ENCODE results near the gene THRA. TPM values are rescaled to one million over a fixed set of nuclear protein-coding genes. Genes with fewer than 3 reads are reported as not detected.

THRA gene
- total RNA-seq, 1 experiment from 2014 or later: 10.1 TPM

- Histone ChIP-seq H2AFZ (ENCODE audit: low read length) (no peak overlapping the region), H3K79me2 (ENCODE audit: insufficient read depth, low read length) (no peaks in the 10 kb centered on the region), H3K23ac (ENCODE audit: insufficient read length, low read depth, low read length) (no peak overlapping the region), H4K8ac (replicated peaks; ENCODE audit: insufficient read length, low read depth, low read length) (no peak overlapping the region), H2BK20ac (ENCODE audit: low read depth, low read length, poor library complexity, severe bottlenecking) (no peak overlapping the region), H3K4ac (ENCODE audit: low read depth, low read length) (no peak overlapping the region), H4K20me1 (ENCODE audit: control insufficient read depth, insufficient read depth, insufficient read length) (no peaks in the 10 kb centered on the region), H3K27me3 (ENCODE audit: insufficient read depth, low read length) (no peaks in the 10 kb centered on the region; the same call in 1 of the 2 replicates), H3K18ac (ENCODE audit: insufficient read length, low read depth, low read length) (no peak overlapping the region), H2BK15ac (ENCODE audit: low read depth, low read length) (no peak overlapping the region), H3K4me2 (ENCODE audit: insufficient read depth, insufficient read length, low read length) (no peak overlapping the region), H4K91ac (ENCODE audit: insufficient read length, low read depth, low read length) (no peak overlapping the region), H3K27ac (ENCODE audit: insufficient read length, low read depth, low read length) (no peak overlapping the region), H3K4me1 (ENCODE audit: insufficient read depth, low read length) (peaks cover 4% of the 10 kb centered on the region; the same call in 1 of the 2 replicates), H2AK5ac (ENCODE audit: insufficient read length, low read length) (no peak overlapping the region), H4K5ac (ENCODE audit: insufficient read length, low read depth, low read length) (no peak overlapping the region), H2BK5ac (ENCODE audit: insufficient read length, low read length) (no peak overlapping the region), H2BK120ac (ENCODE audit: low read depth, low read length, poor library complexity, severe bottlenecking) (no peak overlapping the region), H3K56ac (ENCODE audit: insufficient read length, low read depth, low read length) (no peak overlapping the region), H2BK12ac (ENCODE audit: insufficient read length, low read depth, low read length) (no peak overlapping the region), H3T11ph (ENCODE audit: low read length) (no peak overlapping the region), H3K79me1 (ENCODE audit: insufficient read depth, low read depth, low read length, poor library complexity, severe bottlenecking) (no peaks in the 10 kb centered on the region), H3K9ac (ENCODE audit: extremely low read depth, insufficient read length, low read length) (no peak overlapping the region), H3K9me3 (ENCODE audit: control insufficient read depth, low read depth, low read length) (no peaks in the 10 kb centered on the region), H3K14ac (ENCODE audit: insufficient read depth, low read length) (no peak overlapping the region), H3K23me2 (ENCODE audit: insufficient read length, low read depth, low read length, poor library complexity, severe bottlenecking) (peaks cover 9% of the 10 kb centered on the region)
- Mint-ChIP-seq H3K27ac (no peak overlapping the region; a peak in 2 of 7 replicates), H3K4me1 (peaks cover 32 to 57% of the 10 kb centered on the region in 2 experiments), H3K27me3 (ENCODE audit: low read depth) (peaks cover 28% of the 10 kb centered on the region), H3K4me3 (no peak overlapping the region), H3K36me3 (ENCODE audit: insufficient read depth in 1 of 3, low read depth in 3 of 3) (peaks cover 1 to 4% (median 2%) of the 10 kb centered on the region in 3 experiments; a peak in 4 of 7 replicates), H3K9me3 (no peaks in the 10 kb centered on the region; a peak in 1 of 5 replicates)
- TF ChIP-seq CTCF (conservative IDR thresholded peaks at IDR 0.05): no peak
- no CpG with 5 or more reads among the region's 1 CpG for WGBS (ENCODE audit: extremely low coverage, insufficient read length, low lambda C conversion rate)
- DNase-seq: no peak
These were observed 3.9 kb upstream of the THRA start for GRCh38 chr17:40058865-40059264.
